Measurements from ENCODE around the gene GNA14.

GRCh38 chr9:77541055-77541454 lies 107.1 kb downstream of the GNA14 start:
- TF ChIP-seq POLR2A (IDR thresholded peaks at IDR 0.05) (no peak), POLR2AphosphoS5 (IDR thresholded peaks at IDR 0.05; ENCODE audit: insufficient read depth in 1 of 2, low read depth in 1 of 2) (no peak)
- TF ChIP-seq, protein P1, sequence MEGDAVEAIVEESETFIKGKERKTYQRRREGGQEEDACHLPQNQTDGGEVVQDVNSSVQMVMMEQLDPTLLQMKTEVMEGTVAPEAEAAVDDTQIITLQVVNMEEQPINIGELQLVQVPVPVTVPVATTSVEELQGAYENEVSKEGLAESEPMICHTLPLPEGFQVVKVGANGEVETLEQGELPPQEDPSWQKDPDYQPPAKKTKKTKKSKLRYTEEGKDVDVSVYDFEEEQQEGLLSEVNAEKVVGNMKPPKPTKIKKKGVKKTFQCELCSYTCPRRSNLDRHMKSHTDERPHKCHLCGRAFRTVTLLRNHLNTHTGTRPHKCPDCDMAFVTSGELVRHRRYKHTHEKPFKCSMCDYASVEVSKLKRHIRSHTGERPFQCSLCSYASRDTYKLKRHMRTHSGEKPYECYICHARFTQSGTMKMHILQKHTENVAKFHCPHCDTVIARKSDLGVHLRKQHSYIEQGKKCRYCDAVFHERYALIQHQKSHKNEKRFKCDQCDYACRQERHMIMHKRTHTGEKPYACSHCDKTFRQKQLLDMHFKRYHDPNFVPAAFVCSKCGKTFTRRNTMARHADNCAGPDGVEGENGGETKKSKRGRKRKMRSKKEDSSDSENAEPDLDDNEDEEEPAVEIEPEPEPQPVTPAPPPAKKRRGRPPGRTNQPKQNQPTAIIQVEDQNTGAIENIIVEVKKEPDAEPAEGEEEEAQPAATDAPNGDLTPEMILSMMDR (IDR thresholded peaks at IDR 0.05) = no peak
